Glomerular visceral epithelial cell (primary cell): ENCODE data around the gene TSPYL2.

Experiments used
- DNase-seq: peaks from one replicate; pipeline ENCODE4 v3.0.0-alpha.2; 2016; ENCODE audit errors: extremely low spot score

Gene TSPYL2

DNA sequence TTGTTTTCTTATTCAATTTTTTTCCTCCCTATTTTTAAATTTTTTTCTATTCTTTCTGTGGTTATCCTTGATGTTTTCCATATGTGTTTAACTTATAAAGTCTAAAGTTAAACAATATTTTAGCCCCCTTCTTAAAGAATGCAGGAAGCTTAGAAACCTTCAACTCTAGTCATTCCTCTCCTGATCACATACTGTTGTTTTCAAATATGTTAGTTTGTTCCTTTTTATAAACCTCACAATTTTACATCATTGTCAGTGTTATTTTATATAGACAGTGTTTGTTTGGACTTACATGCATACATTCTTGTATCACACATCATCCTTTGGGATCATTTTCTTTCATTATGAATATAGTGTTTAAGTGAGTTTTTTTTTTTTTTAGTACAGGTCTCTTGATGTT is 43.3 kb downstream of the TSPYL2 start:
- no peak for DNase-seq

GRCh38 chrX:53126377-53126776 is 44.2 kb downstream of the TSPYL2 start:
- no peak for DNase-seq

DNA sequence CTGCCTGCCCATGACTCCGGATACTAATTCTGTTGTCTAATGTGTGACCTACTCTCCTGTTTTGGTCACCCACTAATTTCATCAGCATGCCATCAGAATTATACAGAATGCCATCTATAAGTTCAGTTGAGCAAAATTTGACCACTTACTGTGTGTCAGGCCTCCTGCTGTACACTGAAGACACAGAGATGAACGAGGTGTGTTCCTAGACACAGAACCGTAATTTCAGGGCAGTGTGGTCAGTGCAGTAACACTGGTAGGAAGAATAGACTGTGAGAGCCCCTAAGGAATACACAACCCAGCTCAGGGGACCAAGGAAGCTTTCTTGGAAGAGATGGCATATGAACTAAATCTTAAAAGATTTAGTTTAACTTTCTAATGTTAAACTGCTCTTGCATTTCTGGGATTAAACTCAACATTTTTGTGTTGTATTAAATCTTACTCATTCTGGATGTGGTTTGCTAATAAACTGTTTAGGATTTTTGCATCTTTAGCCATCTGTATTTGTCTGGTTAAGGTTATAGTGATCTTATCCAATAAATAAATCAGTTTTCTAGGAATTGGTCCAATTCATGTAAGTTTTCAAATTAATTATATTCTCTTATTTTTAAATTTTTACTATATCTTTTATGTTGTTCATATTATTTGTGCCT is 46.1 kb downstream of the TSPYL2 start:
- no peak for DNase-seq

DNA sequence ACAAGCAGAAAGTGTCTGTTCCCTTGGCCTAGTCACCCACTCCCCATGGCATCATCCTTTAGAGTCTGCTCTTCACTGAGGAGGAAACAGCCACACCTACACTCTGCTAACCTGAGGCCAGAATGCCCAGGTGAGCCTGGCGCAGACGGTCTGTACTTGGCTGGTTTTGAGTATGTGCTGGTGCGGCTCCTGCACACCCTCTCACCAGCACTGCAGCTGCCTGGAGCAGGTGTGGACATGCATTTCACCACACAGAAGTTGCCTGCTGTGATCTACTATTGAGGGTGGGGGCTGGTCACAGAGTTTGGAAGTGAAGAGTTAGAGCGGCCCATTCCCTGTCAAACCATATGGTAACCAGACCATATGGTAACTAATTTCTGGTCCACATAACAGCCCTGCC is 51.2 kb downstream of the TSPYL2 start:
- no peak for DNase-seq

DNA sequence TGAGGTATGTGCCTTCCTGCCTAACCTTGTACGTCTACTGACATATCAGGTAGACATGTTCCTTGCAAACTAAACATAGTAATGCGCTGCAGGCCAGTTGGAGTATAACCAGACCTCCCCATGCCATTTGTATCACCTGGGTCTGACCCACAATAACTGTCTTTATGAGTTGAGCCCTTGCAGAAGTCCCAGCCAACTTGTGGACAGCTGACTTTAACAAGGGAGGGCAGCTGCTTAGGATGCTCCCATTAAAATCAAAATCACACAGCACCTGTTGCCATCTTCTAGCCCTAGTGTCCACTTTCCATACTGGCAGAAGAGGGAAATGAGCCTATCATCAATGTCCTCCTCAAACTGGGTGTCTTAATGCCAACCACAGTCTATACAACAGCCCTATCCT is 53.4 kb downstream of the TSPYL2 start:
- no peak for DNase-seq
